Measurements from ENCODE around the gene NPY1R. TPM values are rescaled to one million over a fixed set of nuclear protein-coding genes. Genes with fewer than 3 reads are reported as not detected.

NPY1R gene
- total and polyA plus RNA-seq, 2 donors from 2014 or later: 19.2 to 32.9 TPM

- intact Hi-C loops (cut with DNase I): no loop called here
- H3K27ac ChIP-seq (ENCODE audit: low read depth in 2 of 2, low read length in 2 of 2): peak overlapping the region; percentile 53 to 62
- H3K4me1 ChIP-seq (ENCODE audit: control insufficient read depth in 2 of 3, insufficient read depth in 2 of 3, low read depth in 1 of 3, low read length in 3 of 3): no peaks in the 10 kb centered on the region
- peak overlapping the region; percentile 22 to 83 (median 67) for H3K9ac ChIP-seq (ENCODE audit: low read length in 3 of 3)
- no peaks in the 10 kb centered on the region for H3K9me3 ChIP-seq (ENCODE audit: control insufficient read depth in 2 of 3, insufficient read depth in 1 of 3, low read length in 3 of 3)
- TF ChIP-seq, protein P1, sequence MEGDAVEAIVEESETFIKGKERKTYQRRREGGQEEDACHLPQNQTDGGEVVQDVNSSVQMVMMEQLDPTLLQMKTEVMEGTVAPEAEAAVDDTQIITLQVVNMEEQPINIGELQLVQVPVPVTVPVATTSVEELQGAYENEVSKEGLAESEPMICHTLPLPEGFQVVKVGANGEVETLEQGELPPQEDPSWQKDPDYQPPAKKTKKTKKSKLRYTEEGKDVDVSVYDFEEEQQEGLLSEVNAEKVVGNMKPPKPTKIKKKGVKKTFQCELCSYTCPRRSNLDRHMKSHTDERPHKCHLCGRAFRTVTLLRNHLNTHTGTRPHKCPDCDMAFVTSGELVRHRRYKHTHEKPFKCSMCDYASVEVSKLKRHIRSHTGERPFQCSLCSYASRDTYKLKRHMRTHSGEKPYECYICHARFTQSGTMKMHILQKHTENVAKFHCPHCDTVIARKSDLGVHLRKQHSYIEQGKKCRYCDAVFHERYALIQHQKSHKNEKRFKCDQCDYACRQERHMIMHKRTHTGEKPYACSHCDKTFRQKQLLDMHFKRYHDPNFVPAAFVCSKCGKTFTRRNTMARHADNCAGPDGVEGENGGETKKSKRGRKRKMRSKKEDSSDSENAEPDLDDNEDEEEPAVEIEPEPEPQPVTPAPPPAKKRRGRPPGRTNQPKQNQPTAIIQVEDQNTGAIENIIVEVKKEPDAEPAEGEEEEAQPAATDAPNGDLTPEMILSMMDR (IDR thresholded peaks at IDR 0.05; ENCODE audit: borderline replicate concordance, extremely low read depth, insufficient read depth): no peak
- peak in 4 of 5 donors; percentile 10 to 83 (median 28) for DNase-seq
- FAIRE-seq: no peak
- H3K4me3 ChIP-seq (ENCODE audit: low read length in 3 of 3): peak overlapping the region; percentile 60 to 93 (median 92)
- peaks cover 8% of the 10 kb centered on the region for H3K27me3 ChIP-seq (ENCODE audit: control insufficient read depth, insufficient read depth, low read length)
- H3K36me3 ChIP-seq (ENCODE audit: control insufficient read depth in 2 of 3, insufficient read depth in 3 of 3, low read length in 3 of 3): no peaks in the 10 kb centered on the region
These were observed 1.3 kb downstream of the NPY1R start for GRCh38 chr4:163330916-163331628.

DNA sequence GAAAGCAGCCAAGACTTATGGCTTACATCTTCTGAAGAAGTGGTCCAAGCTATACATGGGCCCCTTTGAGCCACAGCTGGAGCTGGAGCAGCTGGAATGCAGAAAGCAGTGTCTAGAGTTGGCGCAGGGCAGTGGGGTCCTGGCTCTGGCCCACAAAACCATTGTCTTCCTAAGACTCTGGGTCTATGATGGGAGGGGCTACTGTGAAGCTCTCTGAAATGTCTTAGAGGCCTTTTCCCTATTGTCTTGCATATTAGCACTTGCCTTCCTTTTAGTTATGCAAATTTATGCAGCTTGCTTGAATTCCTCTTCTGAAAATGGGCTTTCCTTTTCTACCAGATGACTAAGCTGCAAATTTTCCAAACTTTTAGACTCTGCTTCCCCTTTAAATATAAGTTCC, 15.3 kb downstream of the NPY1R start:
- Histone ChIP-seq H3K9me3 (ENCODE audit: control insufficient read depth in 2 of 3, insufficient read depth in 1 of 3, low read length in 3 of 3) (peaks cover 0 to 9% (median 0%) of the 10 kb centered on the region in 3 donors), H3K27me3 (ENCODE audit: control insufficient read depth, insufficient read depth, low read length) (no peaks in the 10 kb centered on the region), H3K4me3 (ENCODE audit: low read length in 3 of 3) (no peak overlapping the region), H3K4me1 (ENCODE audit: control insufficient read depth in 2 of 3, insufficient read depth in 2 of 3, low read depth in 1 of 3, low read length in 3 of 3) (no peaks in the 10 kb centered on the region), H3K36me3 (ENCODE audit: control insufficient read depth in 2 of 3, insufficient read depth in 3 of 3, low read length in 3 of 3) (no peaks in the 10 kb centered on the region), H3K9ac (ENCODE audit: low read length in 3 of 3) (no peak overlapping the region), H3K27ac (ENCODE audit: low read depth in 2 of 2, low read length in 2 of 2) (no peak overlapping the region)
- TF ChIP-seq, protein P1 (IDR thresholded peaks at IDR 0.05; ENCODE audit: borderline replicate concordance, extremely low read depth, insufficient read depth): no peak
- intact Hi-C loops (cut with DNase I): no loop called here
- FAIRE-seq (no peak), DNase-seq (no peak)

DNA sequence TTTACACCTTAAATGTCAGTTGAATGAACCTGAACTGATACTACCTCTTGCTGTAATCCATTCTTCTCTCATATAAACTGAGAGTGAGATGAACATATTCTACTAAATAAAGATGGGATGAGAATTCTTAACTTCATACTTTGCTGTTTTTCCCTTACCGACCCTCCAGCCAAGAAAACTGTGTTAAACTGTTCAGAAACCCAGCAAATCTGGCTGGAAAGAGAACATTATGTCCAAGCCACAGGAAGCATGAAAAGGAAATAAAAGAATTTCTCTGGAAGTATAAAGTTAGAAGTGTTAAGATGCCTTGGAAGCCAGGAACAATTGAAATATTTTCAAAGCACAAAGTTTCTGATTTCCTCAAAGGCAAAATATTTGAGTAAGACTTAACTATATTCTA, 22.9 kb downstream of the NPY1R start:
- intact Hi-C loops (cut with DNase I): no loop called here
- Histone ChIP-seq H3K27me3 (ENCODE audit: control insufficient read depth, insufficient read depth, low read length) (no peaks in the 10 kb centered on the region), H3K4me3 (ENCODE audit: low read length in 3 of 3) (no peak overlapping the region), H3K9me3 (ENCODE audit: control insufficient read depth in 2 of 3, insufficient read depth in 1 of 3, low read length in 3 of 3) (no peaks in the 10 kb centered on the region), H3K9ac (ENCODE audit: low read length in 3 of 3) (no peak overlapping the region), H3K4me1 (ENCODE audit: control insufficient read depth in 2 of 3, insufficient read depth in 2 of 3, low read depth in 1 of 3, low read length in 3 of 3) (no peaks in the 10 kb centered on the region), H3K27ac (ENCODE audit: low read depth in 2 of 2, low read length in 2 of 2) (peak overlapping the region in 1 of 2 donors; percentile 56), H3K36me3 (ENCODE audit: control insufficient read depth in 2 of 3, insufficient read depth in 3 of 3, low read length in 3 of 3) (no peaks in the 10 kb centered on the region)
- DNase-seq (peak in 1 of 5 donors; percentile 9), FAIRE-seq (no peak)
- TF ChIP-seq, protein P1 (IDR thresholded peaks at IDR 0.05; ENCODE audit: borderline replicate concordance, extremely low read depth, insufficient read depth): no peak

All from kidney (tissue), 14 donors.